Panc1 (cell line): ENCODE data around the gene PARP12. TPM values are rescaled to one million over a fixed set of nuclear protein-coding genes. Genes with fewer than 3 reads are reported as not detected.

ENCODE experiments used
- ATAC-seq: fragments of 200-7000 bp; cut with Tn5 transposase; 2 replicates; pipeline ENCODE4 v1.9.1; 2020; ENCODE audit warnings: mild to moderate bottlenecking, moderate library complexity
- BruUV-seq: library from RNA; stranded (reverse); fragments of 400-500 nt; replicated peaks from 2 replicates; lab custom pipeline; 2021; lab: Mats Ljungman, UMichigan
- CTCF ChIA-PET: fragments of 300-600 bp; sonication (Branson Sonifier 250); formaldehyde crosslinking; loops from one replicate; lab custom pipeline; 2022; ENCODE audit warnings: antibody characterized with exemption; lab: Charles Lee
- POLR2A ChIA-PET: fragments of 300-600 bp; sonication (Branson Sonifier 250); formaldehyde crosslinking; loops from one replicate; lab custom pipeline; 2022; ENCODE audit warnings: antibody characterized with exemption; lab: Charles Lee
- DNase-seq: peaks from one replicate; pipeline ENCODE4 v3.0.0-alpha.2; 2010; ENCODE audit warnings: low read depth, low spot score
- H3K27ac ChIP-seq: 2 replicates; pipeline ENCODE4 v1.5.1; 2011; ENCODE audit warnings: mild to moderate bottlenecking, low read length, inconsistent platforms
- H3K27me3 ChIP-seq: fragments of 200-500 bp; sonication (Bioruptor generic); 2 replicates; pipeline ENCODE4 v1.6.0; 2014; ENCODE audit warnings: low read length, inconsistent platforms; ENCODE audit not compliant: control insufficient read depth, insufficient read depth
- H3K36me3 ChIP-seq: fragments of 200-500 bp; sonication (Bioruptor generic); 2 replicates; pipeline ENCODE4 v1.5.1; 2014; ENCODE audit warnings: inconsistent platforms, mild to moderate bottlenecking, low read length, moderate library complexity; ENCODE audit not compliant: control insufficient read depth, insufficient read depth
- H3K4me1 ChIP-seq: 2 replicates; pipeline ENCODE4 v1.5.1; 2011; ENCODE audit warnings: inconsistent platforms, mild to moderate bottlenecking, low read length, moderate library complexity; ENCODE audit not compliant: control insufficient read depth, insufficient read depth
- H3K4me3 ChIP-seq, 2 experiments: 2 replicates each; pipeline ENCODE4 v1.5.1; 2011 to 2012; ENCODE audit warnings: low read depth in 2 of 2, low read length in 2 of 2, mild to moderate bottlenecking in 2 of 2, inconsistent platforms in 1 of 2, moderate library complexity in 1 of 2
- H3K9me3 ChIP-seq: fragments of 200-500 bp; sonication (Bioruptor generic); 2 replicates; pipeline ENCODE4 v1.5.1; 2014; ENCODE audit warnings: low read depth, mild to moderate bottlenecking, inconsistent platforms, low read length, moderate library complexity; ENCODE audit not compliant: control insufficient read depth, insufficient read depth
- POLR2AphosphoS5 ChIP-seq: IDR thresholded peaks from 2 replicates; pipeline ENCODE4 v1.6.1; 2012; ENCODE audit warnings: mild to moderate bottlenecking, low read depth, low read length, moderate library complexity
- REST ChIP-seq, 2 experiments: IDR thresholded peaks; 2 replicates each; pipeline ENCODE4 v1.6.1; 2011 to 2012; ENCODE audit warnings: low read depth in 2 of 2, control low read depth in 1 of 2, low read length in 1 of 2, mild to moderate bottlenecking in 1 of 2, moderate library complexity in 1 of 2; ENCODE audit not compliant: insufficient read depth in 1 of 2
- SIN3A ChIP-seq: IDR thresholded peaks from 2 replicates; pipeline ENCODE4 v1.6.1; 2012; ENCODE audit warnings: low read depth, mild to moderate bottlenecking, low read length, moderate library complexity, borderline replicate concordance; ENCODE audit not compliant: insufficient read depth
- TCF7L2 ChIP-seq: IDR thresholded peaks from 2 replicates; pipeline ENCODE4 v1.6.1; 2011; ENCODE audit warnings: mild to moderate bottlenecking, low read depth, low read length, inconsistent platforms
- in situ Hi-C: cut with HindIII; loops from 2 replicates; pipeline ENCODE4 v1.10.0; 2016; ENCODE audit warnings: low sequenced_read_pairs, low pct_unique_long_range_greater_than_20kb
- intact Hi-C: fragments of 100-400 bp; cut with micrococcal nuclease; formaldehyde crosslinking; loops from one replicate; pipeline ENCODE4 v1.10.0; 2022; ENCODE audit not compliant: unreplicated experiment
- total RNA-seq: library from RNA; stranded (reverse); gene quantifications from one replicate; pipeline ENCODE4 v1.2.1, GENCODE V29; 2021; ENCODE audit not compliant: unreplicated experiment
- TF ChIP-seq, protein P1 (sequence below): fragments of 450-650 bp; IDR thresholded peaks from 2 replicates; pipeline ENCODE4 v1.5.1; 2017; ENCODE audit warnings: mild to moderate bottlenecking

Gene PARP12
- total RNA-seq, 1 experiment from 2014 or later: 31.7 TPM

- BruUV-seq: no TSS peak
Observed at GRCh38 chr7:140085447-140085846, 22.7 kb upstream of the PARP12 start.

GRCh38 chr7:140084972-140085371 lies 22.2 kb upstream of the PARP12 start:
- Histone ChIP-seq H3K36me3 (no peaks in the 10 kb centered on the region), H3K27me3 (no peaks in the 10 kb centered on the region), H3K4me1 (no peaks in the 10 kb centered on the region), H3K9me3 (no peaks in the 10 kb centered on the region), H3K27ac (no peak overlapping the region), H3K4me3 (no peak overlapping the region)
- ChIA-PET CTCF (no interaction called here), POLR2A (no interaction called here)
- intact Hi-C loops (no loop called here), in situ Hi-C loops (no loop called here)
- no TSS peak for BruUV-seq
- ATAC-seq: no peak
- TF ChIP-seq POLR2AphosphoS5 (no peak), SIN3A (no peak), REST (IDR thresholded peaks at IDR 0.05; ENCODE audit: insufficient read depth in 1 of 2, low read depth in 2 of 2, low read length in 1 of 2) (no peak), TCF7L2 (no peak)
- TF ChIP-seq, protein P1, sequence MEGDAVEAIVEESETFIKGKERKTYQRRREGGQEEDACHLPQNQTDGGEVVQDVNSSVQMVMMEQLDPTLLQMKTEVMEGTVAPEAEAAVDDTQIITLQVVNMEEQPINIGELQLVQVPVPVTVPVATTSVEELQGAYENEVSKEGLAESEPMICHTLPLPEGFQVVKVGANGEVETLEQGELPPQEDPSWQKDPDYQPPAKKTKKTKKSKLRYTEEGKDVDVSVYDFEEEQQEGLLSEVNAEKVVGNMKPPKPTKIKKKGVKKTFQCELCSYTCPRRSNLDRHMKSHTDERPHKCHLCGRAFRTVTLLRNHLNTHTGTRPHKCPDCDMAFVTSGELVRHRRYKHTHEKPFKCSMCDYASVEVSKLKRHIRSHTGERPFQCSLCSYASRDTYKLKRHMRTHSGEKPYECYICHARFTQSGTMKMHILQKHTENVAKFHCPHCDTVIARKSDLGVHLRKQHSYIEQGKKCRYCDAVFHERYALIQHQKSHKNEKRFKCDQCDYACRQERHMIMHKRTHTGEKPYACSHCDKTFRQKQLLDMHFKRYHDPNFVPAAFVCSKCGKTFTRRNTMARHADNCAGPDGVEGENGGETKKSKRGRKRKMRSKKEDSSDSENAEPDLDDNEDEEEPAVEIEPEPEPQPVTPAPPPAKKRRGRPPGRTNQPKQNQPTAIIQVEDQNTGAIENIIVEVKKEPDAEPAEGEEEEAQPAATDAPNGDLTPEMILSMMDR: no peak
- no peak for DNase-seq

More at GRCh38 chr7:140085447-140085846, 22.7 kb upstream of the PARP12 start:
- no peak for TF ChIP-seq REST (IDR thresholded peaks at IDR 0.05; ENCODE audit: insufficient read depth in 1 of 2, low read depth in 2 of 2, low read length in 1 of 2)
- TF ChIP-seq, protein P1: no peak
- no peak for TF ChIP-seq TCF7L2
- no peak for TF ChIP-seq POLR2AphosphoS5
- no peak for TF ChIP-seq SIN3A
- no peak for DNase-seq
- intact Hi-C loops: no loop called here
- CTCF ChIA-PET: no interaction called here
- Histone ChIP-seq H3K27ac (no peak overlapping the region), H3K4me1 (no peaks in the 10 kb centered on the region), H3K36me3 (no peaks in the 10 kb centered on the region), H3K27me3 (no peaks in the 10 kb centered on the region), H3K9me3 (no peaks in the 10 kb centered on the region), H3K4me3 (no peak overlapping the region)
- in situ Hi-C loops: no loop called here
- ATAC-seq: no peak
- POLR2A ChIA-PET: no interaction called here
